Stimulated activated CD4-positive, alpha-beta T cell treated with anti-CD3 and anti-CD28 coated beads, TNF-alpha, amount 100 ng/mL, for 1 hour (primary cell): ENCODE data around the gene PRDM11.

ENCODE experiments used
- DNase-seq, 3 donors: peaks; one replicate each; pipeline ENCODE4 v3.0.0-alpha.2; 2020; ENCODE audit warnings: low read depth in 3 of 3, low spot score in 1 of 3

The PRDM11 gene

DNA sequence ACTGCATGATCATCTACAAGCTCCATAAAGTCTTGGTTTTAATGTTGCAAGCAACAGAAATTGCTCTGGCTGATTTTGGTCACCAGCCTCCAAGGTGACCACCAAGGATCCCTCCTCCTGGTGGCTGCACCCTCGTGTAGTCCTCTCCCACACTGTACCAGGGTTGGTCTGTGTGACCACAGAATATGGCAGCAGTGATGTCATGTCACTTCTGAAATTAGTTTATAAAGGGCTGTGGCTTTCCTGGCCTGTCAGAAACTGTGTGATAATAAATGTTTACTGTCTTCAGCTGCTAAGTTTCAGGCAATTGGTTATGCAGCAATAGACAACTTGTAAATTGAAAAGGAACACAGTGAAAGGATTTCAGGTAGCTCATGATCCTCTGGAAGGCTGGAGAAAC is 5.3 kb upstream of the PRDM11 start:
- DNase-seq = no peak

DNA sequence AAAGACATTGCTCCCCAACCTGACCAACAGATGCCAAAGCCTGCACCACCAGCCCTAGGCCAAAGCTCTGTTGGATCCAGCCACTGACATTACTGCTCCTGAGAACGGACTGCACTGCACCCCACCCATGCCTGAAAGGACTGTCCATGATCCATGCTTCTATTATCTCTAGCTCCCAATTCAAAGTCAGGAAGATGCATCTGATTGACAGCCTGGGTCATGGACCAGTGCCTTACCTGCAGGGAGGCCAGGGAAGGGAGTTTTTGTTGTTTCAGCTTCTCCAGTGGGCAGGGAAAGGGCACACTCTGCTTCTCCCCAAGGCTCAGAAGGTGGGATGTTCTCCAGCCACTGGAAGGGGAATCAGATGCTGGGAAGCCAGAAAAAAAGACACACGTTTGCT is 4.8 kb upstream of the PRDM11 start:
- DNase-seq = no peak

DNA sequence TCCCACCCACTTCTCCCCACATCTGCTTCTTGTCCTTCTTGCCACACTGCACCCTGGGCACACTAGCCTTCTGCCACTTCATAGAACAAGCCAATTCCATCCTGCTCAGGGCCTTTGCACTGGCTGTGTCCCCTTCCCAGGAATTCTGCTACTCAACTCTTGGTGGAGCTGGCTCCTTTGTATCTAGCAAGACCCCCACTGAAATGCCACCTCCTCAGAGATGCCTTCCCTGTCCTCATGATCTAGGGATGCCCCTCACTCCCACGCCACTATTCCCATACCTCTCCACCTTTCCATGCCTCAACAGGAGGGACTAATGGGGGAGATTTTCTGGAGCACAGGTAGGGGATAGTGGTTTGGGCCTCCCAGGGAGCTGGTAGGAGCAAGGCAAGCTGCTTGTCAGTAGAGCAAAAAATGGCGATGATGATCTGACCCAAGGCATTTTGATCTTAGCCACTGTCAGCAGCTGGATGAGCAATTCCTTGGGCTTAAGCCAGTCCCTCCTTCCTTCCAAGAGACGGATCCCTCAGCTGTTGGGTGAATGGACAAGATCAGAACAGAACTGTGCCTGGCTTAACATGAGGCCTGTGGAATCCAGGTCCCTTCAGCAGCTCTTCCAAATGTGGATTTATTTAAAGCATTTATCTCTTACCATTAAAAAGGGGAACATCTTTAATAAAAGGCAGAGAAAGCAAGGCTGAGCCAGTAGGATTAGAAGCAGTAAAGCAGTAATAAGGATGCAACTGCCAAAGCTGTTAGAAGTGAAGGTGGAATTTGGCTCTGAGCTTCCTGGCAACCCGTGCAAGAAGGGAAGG is 4.0 kb upstream of the PRDM11 start:
- no peak for DNase-seq

- DNase-seq = no peak
Measured at GRCh38 chr11:45143494-45143893, 2.9 kb upstream of the PRDM11 start.

DNA sequence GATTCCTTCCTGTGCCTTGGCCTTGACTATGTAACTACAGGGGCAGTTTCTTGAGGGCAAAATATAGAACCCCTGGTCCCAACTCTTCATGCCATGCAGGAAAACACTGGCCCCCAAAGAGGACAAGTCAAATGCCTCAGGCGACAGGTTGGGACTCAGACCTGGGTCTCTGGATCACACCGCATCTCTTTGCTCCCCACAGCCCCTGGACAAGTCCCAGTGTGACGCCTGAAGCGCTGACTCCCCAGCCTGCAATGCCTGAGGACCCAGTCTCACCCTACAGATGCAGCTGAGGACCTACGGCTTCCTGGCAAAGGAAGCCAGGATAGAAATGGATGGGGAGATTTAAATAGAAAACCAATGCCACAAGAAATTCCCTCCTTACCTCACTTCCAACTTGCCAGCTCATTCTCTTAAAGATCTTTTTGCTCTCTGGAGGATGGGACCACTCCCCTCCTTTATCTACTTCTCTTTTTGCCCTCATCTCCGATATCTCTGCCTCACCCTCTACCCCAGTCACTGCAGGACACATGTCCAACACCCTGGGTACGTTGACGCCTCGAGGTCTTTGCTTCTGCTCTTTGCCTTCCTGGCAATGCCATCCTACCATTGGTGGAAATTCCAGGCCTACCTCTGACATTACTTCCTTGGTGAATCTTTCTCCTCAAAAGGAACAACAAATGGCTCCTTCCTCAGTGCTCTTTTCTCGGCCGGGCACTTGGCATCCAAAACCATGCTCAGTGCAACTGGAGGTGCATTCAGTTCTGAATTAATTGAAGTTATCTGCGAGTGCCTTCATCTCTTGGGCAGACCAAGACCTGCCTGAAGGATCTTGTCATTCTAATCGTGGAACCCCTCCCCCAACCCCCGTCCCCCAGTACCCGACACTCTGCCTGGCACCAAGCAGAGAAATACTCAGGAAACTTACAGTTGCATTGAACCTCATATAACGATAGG is 2.0 kb upstream of the PRDM11 start:
- no peak for DNase-seq

DNA sequence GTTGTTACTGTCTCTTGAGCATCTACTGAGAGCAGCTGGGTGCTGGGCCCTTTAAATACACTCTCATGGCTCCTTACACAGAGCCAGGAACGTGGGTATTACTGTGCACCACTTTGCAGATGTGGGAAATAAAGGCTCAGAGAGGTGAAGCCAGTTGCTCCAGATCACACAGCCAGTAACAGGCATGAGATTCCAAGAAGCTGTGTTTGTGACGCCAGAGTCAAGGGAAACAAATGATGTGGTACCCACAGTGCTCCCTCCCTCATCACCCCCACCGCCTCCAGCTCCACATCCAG is 1.4 kb upstream of the PRDM11 start:
- no peak for DNase-seq

- no peak for DNase-seq
Measured at GRCh38 chr11:45145379-45146071, 914 bp upstream of the PRDM11 start.

DNA sequence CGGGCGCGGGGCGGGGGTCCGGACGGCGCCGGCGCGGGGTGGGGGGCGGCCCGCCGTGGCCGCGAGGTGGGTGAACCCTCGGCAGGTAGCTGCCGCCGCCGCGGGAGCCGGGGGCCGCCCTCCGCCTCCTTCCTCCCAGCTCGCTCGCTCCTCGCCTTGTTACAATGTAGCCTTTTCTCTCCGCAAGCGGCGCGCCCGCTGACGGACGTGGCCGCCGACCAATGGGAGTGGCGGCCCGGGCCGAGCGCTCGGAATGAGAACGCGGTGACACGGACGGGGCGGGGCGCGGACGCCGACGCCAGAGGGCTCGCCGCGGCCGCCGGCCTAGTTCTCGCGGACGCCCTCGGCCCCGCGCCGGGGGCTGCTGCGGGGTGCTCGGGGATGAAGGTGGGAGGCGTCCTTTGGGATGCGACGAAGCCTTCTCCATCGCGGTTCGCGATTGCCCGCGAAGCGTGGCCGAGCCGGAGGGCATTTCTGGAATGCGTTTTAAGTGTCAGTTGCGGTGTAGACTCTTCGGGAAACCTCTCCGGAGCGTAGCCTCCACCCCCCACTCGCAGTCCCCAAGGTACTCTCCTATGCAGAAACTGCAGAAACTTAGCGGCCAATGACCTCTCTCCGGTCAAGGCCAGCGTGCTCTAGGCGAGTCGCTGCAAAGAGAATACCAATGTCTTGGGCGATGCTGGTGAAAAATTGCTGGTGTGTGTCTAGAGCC is 734 bp downstream of the PRDM11 start:
- DNase-seq = peak; percentile 75 to 87 (median 84)

- no peak for DNase-seq
Measured at GRCh38 chr11:45147891-45148675, 1.6 kb downstream of the PRDM11 start.

DNA sequence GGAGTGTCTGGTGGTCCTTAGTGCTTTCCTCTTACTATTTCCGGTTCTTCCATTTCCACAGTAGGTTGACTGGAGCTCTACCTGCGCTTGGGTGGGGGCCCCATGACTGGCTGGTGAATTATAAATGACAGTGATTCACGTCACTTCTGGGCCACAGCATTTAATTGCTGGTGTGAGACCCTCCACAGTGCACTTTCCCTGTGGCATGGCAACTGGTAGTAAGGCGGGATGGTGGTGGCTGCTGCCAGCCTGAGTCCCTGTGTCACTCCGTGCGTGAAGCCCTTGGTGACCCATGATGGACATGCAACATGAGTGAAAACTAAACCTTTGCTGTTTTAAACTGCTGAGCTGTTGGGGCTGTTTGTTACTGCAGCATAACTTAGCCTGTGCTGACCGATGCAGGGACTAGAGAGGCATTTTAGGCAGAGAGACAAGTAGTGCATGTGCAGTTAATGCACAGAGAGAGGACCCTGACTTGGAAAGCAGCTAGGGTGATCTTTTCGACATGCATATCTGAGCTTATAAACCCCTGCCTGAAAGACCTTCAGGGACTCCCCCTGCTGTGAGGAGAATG is 3.1 kb downstream of the PRDM11 start:
- DNase-seq = no peak

DNA sequence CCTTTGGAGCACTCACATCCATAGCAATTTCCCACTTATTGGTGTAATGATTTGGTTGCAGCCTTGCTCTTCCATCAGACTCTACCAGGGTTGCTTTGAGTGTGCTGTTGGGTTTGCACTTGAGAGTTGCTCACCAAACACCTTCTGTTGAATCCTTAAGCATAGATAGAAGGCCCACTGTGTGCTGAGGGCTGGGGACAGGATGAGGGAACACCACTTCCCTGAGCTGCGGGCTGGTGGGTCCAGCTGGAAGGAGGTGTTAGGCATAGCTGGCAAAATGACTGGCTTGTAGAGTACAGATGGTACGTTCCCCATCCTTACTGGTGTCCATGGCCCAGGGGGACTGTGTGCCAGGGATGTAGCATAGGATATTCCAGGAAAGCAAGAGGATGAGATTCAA is 3.9 kb downstream of the PRDM11 start:
- DNase-seq = no peak

DNA sequence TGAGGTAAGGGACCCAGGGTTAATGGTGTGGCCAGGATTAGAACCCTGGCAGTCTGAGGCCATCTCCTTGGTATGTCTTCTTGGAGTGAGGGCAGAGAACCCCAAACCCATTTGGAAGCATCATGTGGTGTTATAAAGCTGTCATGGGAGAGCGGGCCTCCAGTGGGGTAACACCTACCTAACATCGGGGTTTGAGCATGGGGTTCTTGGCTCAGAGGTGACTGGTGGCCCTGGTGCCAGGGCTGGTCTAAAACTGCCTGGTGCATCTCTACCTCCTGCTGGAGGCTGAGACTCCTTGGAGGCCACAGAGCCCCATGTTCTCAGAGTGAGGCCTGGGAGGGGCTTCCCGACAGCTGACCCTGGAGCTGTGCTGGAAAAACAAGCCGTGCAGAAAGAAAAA is 4.5 kb downstream of the PRDM11 start:
- no peak for DNase-seq

GRCh38 chr11:45151362-45151982 is 5.0 kb downstream of the PRDM11 start:
- DNase-seq = no peak

GRCh38 chr11:45152740-45153595 is 6.5 kb downstream of the PRDM11 start:
- no peak for DNase-seq

DNA sequence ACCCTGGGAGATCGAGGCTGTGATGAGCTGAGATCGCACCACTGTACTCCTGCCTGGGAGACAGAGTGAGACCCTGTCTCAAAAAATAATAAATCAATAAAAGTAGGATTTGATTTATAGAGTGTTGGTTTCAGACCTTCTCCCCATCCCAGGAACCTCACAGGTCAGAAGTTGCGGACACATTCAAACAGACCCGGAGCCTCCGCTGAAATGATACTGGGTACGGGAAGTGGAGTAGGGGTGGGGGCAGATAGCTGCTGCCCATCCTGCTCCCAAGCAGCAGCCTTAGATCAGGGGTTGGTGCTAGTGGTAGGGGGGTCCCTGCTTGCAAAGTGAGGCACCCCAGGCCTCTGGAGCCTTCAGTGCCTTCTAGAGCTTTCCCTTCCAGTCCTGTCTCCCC is 7.8 kb downstream of the PRDM11 start:
- DNase-seq = no peak

GRCh38 chr11:45155058-45155551 is 8.7 kb downstream of the PRDM11 start:
- no peak for DNase-seq

- DNase-seq = no peak
Measured at GRCh38 chr11:45155627-45156180, 9.3 kb downstream of the PRDM11 start.

GRCh38 chr11:45156201-45156600 is 9.8 kb downstream of the PRDM11 start:
- DNase-seq = no peak
